Spinal cord (tissue), 10 donors: ENCODE results near the gene MGMT. TPM values are rescaled to one million over a fixed set of nuclear protein-coding genes. Genes with fewer than 3 reads are reported as not detected.

Experiments used
- DNase-seq, 6 donors: peaks; one replicate each; pipeline versions ENCODE4 v3.0.0 to v3.0.0-alpha.2; 2013 to 2015; ENCODE audit warnings: low spot score in 6 of 6, low read depth in 4 of 6
- H3K27ac ChIP-seq: one replicate; pipeline ENCODE4 v1.5.1; 2013; ENCODE audit warnings: low read depth, low read length, control low read depth
- H3K27me3 ChIP-seq: one replicate; pipeline ENCODE4 v1.6.1; 2013; ENCODE audit warnings: low read length; ENCODE audit not compliant: control insufficient read depth, insufficient read depth
- H3K36me3 ChIP-seq: one replicate; pipeline ENCODE4 v1.6.1; 2013; ENCODE audit warnings: low read length; ENCODE audit not compliant: control insufficient read depth, insufficient read depth
- H3K4me1 ChIP-seq: one replicate; pipeline ENCODE4 v1.6.1; 2013; ENCODE audit warnings: low read length; ENCODE audit not compliant: control insufficient read depth, insufficient read depth
- H3K4me3 ChIP-seq: one replicate; pipeline ENCODE4 v1.5.1; 2013; ENCODE audit warnings: low read depth, low read length, control low read depth
- H3K9me3 ChIP-seq: one replicate; pipeline ENCODE4 v1.6.1; 2013; ENCODE audit warnings: low read length; ENCODE audit not compliant: control insufficient read depth, insufficient read depth
- WGBS: methylation state at CpG from one replicate; pipeline ENCODE4 v1.1.5; 2013; ENCODE audit warnings: missing lambda C conversion rate; ENCODE audit not compliant: insufficient coverage; 5-methylcytosine and 5-hydroxymethylcytosine counted together
- polyA plus RNA-seq, 2 donors: library from polyadenylated mRNA; unstranded; fragments of 120-200 nt; gene quantifications; one replicate each; pipeline ENCODE4 v1.2.1, GENCODE V29; 2013; ENCODE audit not compliant: insufficient read length in 2 of 2
- total RNA-seq, 2 donors: library from RNA; depleted of rRNA in 1 of 2; stranded (reverse); fragments of 120-200 nt in 1 of 2; fragments of >200 nt in 1 of 2; gene quantifications; one replicate each; pipeline versions ENCODE4 v1.2.3 to v1.2.4, GENCODE V29; 2013 to 2014
- donor health status: healthy.

The MGMT gene
- total and polyA plus RNA-seq, 4 donors = 10.4 to 31.9 (median 13.7) TPM

- peak in 2 of 6 donors; percentile 17 to 25 for DNase-seq
Measured at GRCh38 chr10:129759214-129760002, 292.4 kb downstream of the MGMT start.

GRCh38 chr10:129760003-129760315 is 292.9 kb downstream of the MGMT start:
- Histone ChIP-seq H3K36me3 (peaks cover 5% of the 10 kb centered on the region), H3K4me1 (peaks cover 44% of the 10 kb centered on the region), H3K4me3 (no peak overlapping the region), H3K9me3 (no peaks in the 10 kb centered on the region), H3K27ac (no peak overlapping the region), H3K27me3 (peaks cover 6% of the 10 kb centered on the region)
- 80% methylated on average over 6 of the region's 11 CpGs for WGBS
- DNase-seq = no peak

More at GRCh38 chr10:129759214-129760002, 292.4 kb downstream of the MGMT start:
- Histone ChIP-seq H3K27me3 (peaks cover 6% of the 10 kb centered on the region), H3K27ac (no peak overlapping the region), H3K36me3 (peaks cover 5% of the 10 kb centered on the region), H3K4me1 (peaks cover 42% of the 10 kb centered on the region), H3K9me3 (no peaks in the 10 kb centered on the region), H3K4me3 (no peak overlapping the region)
- WGBS = 85% methylated on average over 18 of the region's 21 CpGs

GRCh38 chr10:129760416-129760815 is 293.4 kb downstream of the MGMT start:
- H3K27ac ChIP-seq = no peak overlapping the region
- no peak overlapping the region for H3K4me3 ChIP-seq
- peaks cover 5% of the 10 kb centered on the region for H3K36me3 ChIP-seq
- peaks cover 47% of the 10 kb centered on the region for H3K4me1 ChIP-seq
- no peaks in the 10 kb centered on the region for H3K9me3 ChIP-seq
- peaks cover 6% of the 10 kb centered on the region for H3K27me3 ChIP-seq
- DNase-seq = no peak
- 100% methylated on average over 1 of the region's 7 CpGs for WGBS

- peaks cover 47% of the 10 kb centered on the region for H3K4me1 ChIP-seq
- H3K27me3 ChIP-seq = peaks cover 6% of the 10 kb centered on the region
- H3K27ac ChIP-seq = no peak overlapping the region
- H3K4me3 ChIP-seq = no peak overlapping the region
- H3K36me3 ChIP-seq = peaks cover 8% of the 10 kb centered on the region
- H3K9me3 ChIP-seq = no peaks in the 10 kb centered on the region
- peak in 1 of 6 donors; percentile 81 for DNase-seq
- 82% methylated on average over 19 of the region's 24 CpGs for WGBS
Measured at GRCh38 chr10:129761197-129761972, 294.3 kb downstream of the MGMT start.

GRCh38 chr10:129761981-129762956 is 295.2 kb downstream of the MGMT start:
- DNase-seq = peak in 1 of 6 donors; percentile 63
- H3K27ac ChIP-seq = no peak overlapping the region
- no peaks in the 10 kb centered on the region for H3K9me3 ChIP-seq
- H3K27me3 ChIP-seq = peaks cover 6% of the 10 kb centered on the region
- peaks cover 8% of the 10 kb centered on the region for H3K36me3 ChIP-seq
- no peak overlapping the region for H3K4me3 ChIP-seq
- WGBS = 46% methylated on average over 12 of the region's 25 CpGs
- H3K4me1 ChIP-seq = peaks cover 47% of the 10 kb centered on the region

- 93% methylated on average over 18 of the region's 23 CpGs for WGBS
- peaks cover 17% of the 10 kb centered on the region for H3K36me3 ChIP-seq
- no peak overlapping the region for H3K27ac ChIP-seq
- no peak for DNase-seq
- H3K4me1 ChIP-seq = peaks cover 33% of the 10 kb centered on the region
- H3K9me3 ChIP-seq = no peaks in the 10 kb centered on the region
- H3K4me3 ChIP-seq = no peak overlapping the region
- peaks cover 4% of the 10 kb centered on the region for H3K27me3 ChIP-seq
Measured at GRCh38 chr10:129764011-129764900, 297.2 kb downstream of the MGMT start.

- Histone ChIP-seq H3K4me3 (no peak overlapping the region), H3K4me1 (peaks cover 27% of the 10 kb centered on the region), H3K27me3 (peaks cover 4% of the 10 kb centered on the region), H3K9me3 (no peaks in the 10 kb centered on the region), H3K36me3 (peaks cover 14% of the 10 kb centered on the region), H3K27ac (no peak overlapping the region)
- DNase-seq = no peak
- 83% methylated on average over 7 of the region's 13 CpGs for WGBS
Measured at GRCh38 chr10:129764901-129765663, 298.0 kb downstream of the MGMT start.
